NB4 (cell line): ENCODE results near the gene CTCFL.

Experiments
- DNase-seq: peaks from one replicate; pipeline ENCODE4 v3.0.0; 2010; ENCODE audit warnings: low read depth
- H3K4me3 ChIP-seq: one replicate; pipeline ENCODE4 v1.5.1; 2011; ENCODE audit warnings: mild to moderate bottlenecking, low read depth, low read length, moderate library complexity
- MYC ChIP-seq: IDR thresholded peaks from 2 replicates; pipeline ENCODE4 v1.6.1; 2011; ENCODE audit warnings: low read depth, low read length
- POLR2A ChIP-seq: IDR thresholded peaks from 2 replicates; pipeline ENCODE4 v1.6.1; 2011; ENCODE audit warnings: mild to moderate bottlenecking; ENCODE audit not compliant: insufficient read length; ENCODE audit errors: extremely low read depth
- TF ChIP-seq, protein P1 (sequence below): IDR thresholded peaks from 2 replicates; pipeline ENCODE4 v1.6.1; 2011; ENCODE audit warnings: low read depth, low read length
- TF ChIP-seq, protein P2 (sequence below): IDR thresholded peaks from one replicate; pipeline ENCODE4 v1.5.1; 2012; ENCODE audit warnings: low read depth, low read length

The CTCFL gene

GRCh38 chr20:57524511-57525176 is at the start of gene CTCFL:
Gene CTCFL, minus strand, starts transcription at chr20:57525140. Its CDS starts 935 bp downstream, at chr20:57524205.
- TF ChIP-seq MYC (no peak), POLR2A (no peak)
- TF ChIP-seq, protein P1, sequence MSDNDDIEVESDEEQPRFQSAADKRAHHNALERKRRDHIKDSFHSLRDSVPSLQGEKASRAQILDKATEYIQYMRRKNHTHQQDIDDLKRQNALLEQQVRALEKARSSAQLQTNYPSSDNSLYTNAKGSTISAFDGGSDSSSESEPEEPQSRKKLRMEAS: no peak
- TF ChIP-seq, protein P2, sequence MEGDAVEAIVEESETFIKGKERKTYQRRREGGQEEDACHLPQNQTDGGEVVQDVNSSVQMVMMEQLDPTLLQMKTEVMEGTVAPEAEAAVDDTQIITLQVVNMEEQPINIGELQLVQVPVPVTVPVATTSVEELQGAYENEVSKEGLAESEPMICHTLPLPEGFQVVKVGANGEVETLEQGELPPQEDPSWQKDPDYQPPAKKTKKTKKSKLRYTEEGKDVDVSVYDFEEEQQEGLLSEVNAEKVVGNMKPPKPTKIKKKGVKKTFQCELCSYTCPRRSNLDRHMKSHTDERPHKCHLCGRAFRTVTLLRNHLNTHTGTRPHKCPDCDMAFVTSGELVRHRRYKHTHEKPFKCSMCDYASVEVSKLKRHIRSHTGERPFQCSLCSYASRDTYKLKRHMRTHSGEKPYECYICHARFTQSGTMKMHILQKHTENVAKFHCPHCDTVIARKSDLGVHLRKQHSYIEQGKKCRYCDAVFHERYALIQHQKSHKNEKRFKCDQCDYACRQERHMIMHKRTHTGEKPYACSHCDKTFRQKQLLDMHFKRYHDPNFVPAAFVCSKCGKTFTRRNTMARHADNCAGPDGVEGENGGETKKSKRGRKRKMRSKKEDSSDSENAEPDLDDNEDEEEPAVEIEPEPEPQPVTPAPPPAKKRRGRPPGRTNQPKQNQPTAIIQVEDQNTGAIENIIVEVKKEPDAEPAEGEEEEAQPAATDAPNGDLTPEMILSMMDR: no peak
- no peak for DNase-seq
- no peak within 1 kb of the TSS for H3K4me3 ChIP-seq

DNA sequence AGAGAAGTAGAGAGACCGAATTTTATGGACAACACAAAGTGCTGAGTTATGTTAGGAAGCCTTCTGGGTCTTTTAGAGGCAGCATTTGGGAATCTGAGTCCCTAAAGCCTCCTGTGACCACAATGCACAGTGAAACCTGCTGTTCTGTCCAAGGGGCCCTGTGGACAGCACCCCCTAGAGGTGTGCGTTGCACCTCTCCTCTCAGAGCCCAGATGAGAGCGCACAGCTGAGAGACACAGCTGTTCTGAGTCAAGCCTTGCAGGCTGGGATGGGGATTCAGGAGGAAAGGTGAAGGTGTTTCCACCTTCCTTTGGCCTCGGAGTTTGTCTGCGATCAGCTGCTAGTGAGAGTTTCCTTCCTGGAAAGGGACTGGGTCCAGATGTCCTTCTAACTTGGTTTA is 49.0 kb upstream of the CTCFL start:
- H3K4me3 ChIP-seq: no peak overlapping the region
- no peak for DNase-seq
- TF ChIP-seq, protein P1: no peak
- TF ChIP-seq, protein P2: peak; percentile 45

DNA sequence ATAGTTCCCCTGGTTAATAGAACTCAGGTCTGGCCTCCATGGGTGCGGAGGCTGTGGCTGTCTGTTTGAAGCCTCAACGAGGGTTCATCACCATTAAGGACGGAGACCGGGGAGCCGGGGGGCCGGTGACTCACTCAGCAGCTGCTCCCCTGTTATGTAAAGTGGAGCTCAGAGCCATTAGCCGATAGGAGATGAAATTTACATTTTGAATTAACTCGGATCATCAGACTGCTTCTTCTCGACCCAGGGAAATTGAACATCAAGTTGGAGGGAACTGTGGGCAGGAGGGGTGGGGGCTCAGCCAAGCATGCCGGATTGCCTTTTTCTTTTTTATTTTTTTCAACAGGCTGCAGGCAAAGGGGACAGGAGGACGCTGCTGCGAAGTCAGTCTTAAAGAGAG is 48.3 kb upstream of the CTCFL start:
- TF ChIP-seq POLR2A (no peak), MYC (no peak)
- TF ChIP-seq, protein P2: no peak
- TF ChIP-seq, protein P1: no peak
- no peak overlapping the region for H3K4me3 ChIP-seq
- DNase-seq: no peak

GRCh38 chr20:57571782-57572416 is 47.0 kb upstream of the CTCFL start:
- no peak overlapping the region for H3K4me3 ChIP-seq
- DNase-seq: no peak
- TF ChIP-seq MYC: no peak
- TF ChIP-seq, protein P2: no peak
- TF ChIP-seq POLR2A: no peak

DNA sequence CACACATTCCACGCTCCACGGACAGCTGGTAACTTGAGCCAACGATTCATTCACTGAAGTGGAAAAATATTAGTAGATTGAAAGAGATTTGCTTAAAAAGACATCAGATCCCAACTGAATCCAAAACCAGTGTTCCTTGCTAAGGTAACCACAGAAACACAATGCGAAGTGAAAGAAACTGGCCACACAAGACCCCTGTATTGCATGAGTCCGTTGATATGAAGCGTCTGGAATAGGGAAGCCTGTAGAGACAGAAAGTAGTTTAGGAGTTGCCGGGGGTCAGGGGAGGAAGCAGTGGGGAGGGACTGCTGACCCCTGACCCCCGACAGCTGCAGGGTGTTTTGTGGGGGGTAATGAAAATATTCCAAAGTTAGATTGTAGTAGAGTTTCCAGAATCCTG is 46.0 kb upstream of the CTCFL start:
- TF ChIP-seq, protein P1: no peak
- TF ChIP-seq MYC: no peak
- no peak overlapping the region for H3K4me3 ChIP-seq
- DNase-seq: no peak

DNA sequence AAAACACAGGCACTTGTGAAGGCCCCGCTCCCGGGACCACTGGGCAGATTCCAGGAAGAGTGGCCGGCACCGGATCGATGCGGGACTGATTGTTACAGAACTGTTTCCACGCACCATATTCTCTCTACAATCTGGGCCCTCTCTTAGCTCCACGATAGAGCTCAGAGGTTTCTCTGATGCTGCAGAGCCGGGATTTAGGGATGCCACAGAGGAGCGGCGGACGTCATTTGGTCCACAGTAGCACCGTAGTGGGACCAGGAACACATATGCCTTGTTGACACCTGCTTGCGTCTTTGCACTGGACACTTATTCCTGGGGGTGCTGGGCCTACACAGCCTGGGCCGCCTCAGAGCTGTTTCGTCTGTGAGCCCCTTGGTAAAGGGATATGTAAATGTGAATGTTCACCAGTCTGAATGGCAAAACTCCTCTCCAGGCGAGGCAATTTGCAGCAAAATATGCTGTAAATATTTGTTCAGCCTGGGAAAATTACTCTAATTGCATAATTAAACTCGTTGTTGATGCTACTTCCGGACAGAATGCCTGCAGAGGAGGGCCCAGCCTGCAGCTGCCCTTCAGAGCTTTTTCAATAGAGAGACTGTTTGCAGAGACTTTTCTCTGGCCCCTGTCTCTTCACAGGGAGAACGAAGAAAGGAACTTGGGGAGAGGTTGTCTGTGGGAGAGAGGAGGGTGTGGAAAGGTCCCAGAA is 45.4 kb upstream of the CTCFL start:
- TF ChIP-seq MYC (no peak), POLR2A (no peak)
- TF ChIP-seq, protein P2: no peak
- TF ChIP-seq, protein P1: no peak
- no peak overlapping the region for H3K4me3 ChIP-seq
- DNase-seq: no peak
